ENCODE measurements around the gene SLC24A4.
A peak's percentile ranks its signal among the peaks of the same experiment; 100 is the strongest.
"Not testable (repeated sequence)": the region's sequence is repeated elsewhere in the genome, so short reads cannot be mapped to it uniquely, and the experiment has no call there.

SLC24A4 gene

GRCh38 chr14:92392711-92393110 lies 69.7 kb downstream of the SLC24A4 start:
- in situ Hi-C loops (cut with MboI; ENCODE audit: low pct_unique_long_range_greater_than_20kb, low sequenced_read_pairs): no loop called here
- DNase-seq: peak; percentile 14

GRCh38 chr14:92397150-92397952 lies 74.4 kb downstream of the SLC24A4 start:
- in situ Hi-C loops (cut with MboI; ENCODE audit: low pct_unique_long_range_greater_than_20kb, low sequenced_read_pairs): no loop called here
- DNase-seq: no peak

- DNase-seq: no peak
- in situ Hi-C loops (cut with MboI; ENCODE audit: low pct_unique_long_range_greater_than_20kb, low sequenced_read_pairs): no loop called here
Measured at GRCh38 chr14:92397953-92398564, 75.1 kb downstream of the SLC24A4 start.

GRCh38 chr14:92398888-92399636 lies 76.1 kb downstream of the SLC24A4 start:
- in situ Hi-C loops (cut with MboI; ENCODE audit: low pct_unique_long_range_greater_than_20kb, low sequenced_read_pairs): no loop called here
- DNase-seq: no peak

GRCh38 chr14:92400579-92401444 lies 77.8 kb downstream of the SLC24A4 start:
- in situ Hi-C loops (cut with MboI; ENCODE audit: low pct_unique_long_range_greater_than_20kb, low sequenced_read_pairs): no loop called here
- no peak for DNase-seq

- in situ Hi-C loops (cut with MboI; ENCODE audit: low pct_unique_long_range_greater_than_20kb, low sequenced_read_pairs): no loop called here
Measured at GRCh38 chr14:92401561-92401960, 78.6 kb downstream of the SLC24A4 start.

GRCh38 chr14:92402500-92402899 lies 79.5 kb downstream of the SLC24A4 start:
- DNase-seq; in situ Hi-C loops (cut with MboI; ENCODE audit: low pct_unique_long_range_greater_than_20kb, low sequenced_read_pairs): not testable (repeated sequence)

More at GRCh38 chr14:92401561-92401960, 78.6 kb downstream of the SLC24A4 start:
- DNase-seq: no peak

GRCh38 chr14:92404018-92404417 lies 81.1 kb downstream of the SLC24A4 start:
- in situ Hi-C loops (cut with MboI; ENCODE audit: low pct_unique_long_range_greater_than_20kb, low sequenced_read_pairs): no loop called here
- no peak for DNase-seq

GRCh38 chr14:92404421-92404820 lies 81.5 kb downstream of the SLC24A4 start:
- DNase-seq: no peak
- in situ Hi-C loops (cut with MboI; ENCODE audit: low pct_unique_long_range_greater_than_20kb, low sequenced_read_pairs): no loop called here

- no peak for DNase-seq
- in situ Hi-C loops (cut with MboI; ENCODE audit: low pct_unique_long_range_greater_than_20kb, low sequenced_read_pairs): no loop called here
Measured at GRCh38 chr14:92404938-92405337, 82.0 kb downstream of the SLC24A4 start.

GRCh38 chr14:92407410-92407809 lies 84.4 kb downstream of the SLC24A4 start:
- DNase-seq: peak; percentile 34
- in situ Hi-C loops (cut with MboI; ENCODE audit: low pct_unique_long_range_greater_than_20kb, low sequenced_read_pairs): no loop called here

GRCh38 chr14:92409043-92409442 lies 86.1 kb downstream of the SLC24A4 start:
- in situ Hi-C loops (cut with MboI; ENCODE audit: low pct_unique_long_range_greater_than_20kb, low sequenced_read_pairs): no loop called here
- no peak for DNase-seq

GRCh38 chr14:92411135-92411534 lies 88.2 kb downstream of the SLC24A4 start:
- no peak for DNase-seq
- in situ Hi-C loops (cut with MboI; ENCODE audit: low pct_unique_long_range_greater_than_20kb, low sequenced_read_pairs): no loop called here

GRCh38 chr14:92411941-92412340 lies 89.0 kb downstream of the SLC24A4 start:
- in situ Hi-C loops (cut with MboI; ENCODE audit: low pct_unique_long_range_greater_than_20kb, low sequenced_read_pairs): no loop called here
- no peak for DNase-seq

GRCh38 chr14:92412912-92413311 lies 89.9 kb downstream of the SLC24A4 start:
- no peak for DNase-seq
- in situ Hi-C loops (cut with MboI; ENCODE audit: low pct_unique_long_range_greater_than_20kb, low sequenced_read_pairs): no loop called here

- in situ Hi-C loops (cut with MboI; ENCODE audit: low pct_unique_long_range_greater_than_20kb, low sequenced_read_pairs): no loop called here
- DNase-seq: no peak
Measured at GRCh38 chr14:92413379-92413778, 90.4 kb downstream of the SLC24A4 start.

- in situ Hi-C loops (cut with MboI; ENCODE audit: low pct_unique_long_range_greater_than_20kb, low sequenced_read_pairs): no loop called here
- no peak for DNase-seq
Measured at GRCh38 chr14:92414690-92415445, 91.9 kb downstream of the SLC24A4 start.

GRCh38 chr14:92415969-92416368 lies 93.0 kb downstream of the SLC24A4 start:
- DNase-seq: no peak
- in situ Hi-C loops (cut with MboI; ENCODE audit: low pct_unique_long_range_greater_than_20kb, low sequenced_read_pairs): no loop called here

All from KBM-7 (cell line).